PC-3 (cell line): ENCODE results near the gene ZNRF2.

Experiments used
- EZH2 ChIP-seq: fragments of 300-600 bp; sonication (generic); IDR thresholded peaks from one replicate; pipeline ENCODE4 v1.6.1; 2017; ENCODE audit warnings: antibody characterized with exemption, mild to moderate bottlenecking, low read length; ENCODE audit not compliant: unreplicated experiment
- TF ChIP-seq, protein P1 (sequence below): fragments of 300-600 bp; sonication (generic); conservative IDR thresholded peaks from 2 replicates; pipeline ENCODE4 v1.5.1; 2017; ENCODE audit warnings: antibody characterized with exemption, low read depth, mild to moderate bottlenecking, low read length

DNA sequence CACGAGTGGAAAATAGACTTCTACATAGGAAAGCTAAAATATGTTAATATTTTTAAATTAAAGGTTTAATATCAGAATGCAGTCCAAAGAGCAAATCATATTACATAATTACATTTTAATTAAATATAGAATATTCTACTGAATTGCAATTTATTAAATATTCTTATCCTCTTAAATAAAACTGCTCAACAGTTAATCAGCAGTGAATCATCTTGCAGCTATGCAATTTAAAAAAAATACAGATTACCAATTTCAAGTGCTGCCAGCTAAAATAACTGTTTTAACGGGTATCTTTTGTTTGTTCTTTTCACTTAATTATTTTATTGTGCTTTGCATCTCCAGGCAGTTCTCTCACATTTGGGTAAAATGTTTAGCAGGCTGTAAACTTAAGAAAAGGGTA is 82.2 kb downstream of the ZNRF2 start:
- TF ChIP-seq, protein P1, sequence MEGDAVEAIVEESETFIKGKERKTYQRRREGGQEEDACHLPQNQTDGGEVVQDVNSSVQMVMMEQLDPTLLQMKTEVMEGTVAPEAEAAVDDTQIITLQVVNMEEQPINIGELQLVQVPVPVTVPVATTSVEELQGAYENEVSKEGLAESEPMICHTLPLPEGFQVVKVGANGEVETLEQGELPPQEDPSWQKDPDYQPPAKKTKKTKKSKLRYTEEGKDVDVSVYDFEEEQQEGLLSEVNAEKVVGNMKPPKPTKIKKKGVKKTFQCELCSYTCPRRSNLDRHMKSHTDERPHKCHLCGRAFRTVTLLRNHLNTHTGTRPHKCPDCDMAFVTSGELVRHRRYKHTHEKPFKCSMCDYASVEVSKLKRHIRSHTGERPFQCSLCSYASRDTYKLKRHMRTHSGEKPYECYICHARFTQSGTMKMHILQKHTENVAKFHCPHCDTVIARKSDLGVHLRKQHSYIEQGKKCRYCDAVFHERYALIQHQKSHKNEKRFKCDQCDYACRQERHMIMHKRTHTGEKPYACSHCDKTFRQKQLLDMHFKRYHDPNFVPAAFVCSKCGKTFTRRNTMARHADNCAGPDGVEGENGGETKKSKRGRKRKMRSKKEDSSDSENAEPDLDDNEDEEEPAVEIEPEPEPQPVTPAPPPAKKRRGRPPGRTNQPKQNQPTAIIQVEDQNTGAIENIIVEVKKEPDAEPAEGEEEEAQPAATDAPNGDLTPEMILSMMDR: no peak
- TF ChIP-seq EZH2: no peak
